ENCODE data around the gene PEX1. TPM values are rescaled to one million over a fixed set of nuclear protein-coding genes. Genes with fewer than 3 reads are reported as not detected.

The PEX1 gene
- polyA plus RNA-seq, 1 donor from 2014 or later: 108 TPM

DNA sequence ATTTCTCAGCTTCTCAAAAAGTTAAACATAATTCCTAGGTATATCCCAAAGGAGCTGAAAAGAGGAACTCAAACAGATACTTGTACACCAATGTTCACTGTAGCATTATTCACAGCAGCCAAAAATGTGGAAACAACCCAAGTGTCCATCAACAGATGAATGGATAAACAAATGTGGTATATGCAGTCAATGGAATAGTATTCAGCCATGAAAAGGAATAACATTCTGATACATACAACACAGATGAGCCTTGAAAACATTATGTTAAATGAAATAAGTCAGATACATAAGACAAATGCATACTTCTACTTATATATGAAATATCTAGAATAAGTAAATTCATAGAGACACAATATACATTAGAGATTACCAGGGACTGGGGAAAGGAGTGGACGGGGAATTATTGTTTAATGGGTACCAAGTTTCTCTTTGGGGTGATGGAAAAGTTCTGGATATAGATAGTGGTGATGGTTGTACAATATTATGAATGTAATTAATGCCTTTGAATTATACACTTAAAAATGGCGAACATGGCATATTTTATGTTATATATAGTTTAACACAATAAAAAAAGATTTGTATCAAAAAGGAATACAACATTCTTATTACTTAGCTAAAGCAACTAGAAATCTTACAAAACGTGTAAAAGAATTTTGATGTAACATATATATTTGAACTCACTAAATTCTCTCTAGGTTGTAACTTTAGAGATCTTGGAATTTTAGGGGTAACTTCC, 15.0 kb downstream of the PEX1 start:
- Histone ChIP-seq H3K27me3 (ENCODE audit: insufficient read depth, low read depth, low read length) (no peaks in the 10 kb centered on the region), H3K27ac (ENCODE audit: low read length) (no peak overlapping the region), H3K9me2 (ENCODE audit: insufficient read depth, low read length) (no peaks in the 10 kb centered on the region), H3F3A (ENCODE audit: insufficient read depth, low read length, poor library complexity, severe bottlenecking) (no peaks in the 10 kb centered on the region), H3K36me3 (ENCODE audit: insufficient read depth, low read length) (peaks cover 6% of the 10 kb centered on the region), H3K9me3 (ENCODE audit: low read length) (no peaks in the 10 kb centered on the region), H3K4me3 (ENCODE audit: low read length) (no peak overlapping the region), H4K20me1 (ENCODE audit: insufficient read depth) (no peaks in the 10 kb centered on the region), H3K4me2 (ENCODE audit: low read length) (no peak overlapping the region), H3K79me2 (replicated peaks; ENCODE audit: insufficient read depth, low read length) (no peaks in the 10 kb centered on the region), H2AFZ (ENCODE audit: low read depth, low read length) (no peak overlapping the region), H3K9ac (ENCODE audit: low read length) (no peak overlapping the region)
- TF ChIP-seq SMC3 (conservative IDR thresholded peaks at IDR 0.05; ENCODE audit: poor library complexity): no peak
- TF ChIP-seq RAD21 (conservative IDR thresholded peaks at IDR 0.05): no peak

GRCh38 chr7:92508946-92509345, 19.4 kb downstream of the PEX1 start:
- H3K9me2 ChIP-seq (ENCODE audit: insufficient read depth, low read length): no peaks in the 10 kb centered on the region
- TF ChIP-seq POLR2AphosphoS5 (IDR thresholded peaks at IDR 0.05): no peak
- no peak for TF ChIP-seq CTCF (IDR thresholded peaks at IDR 0.05; ENCODE audit: poor library complexity, severe bottlenecking)
- no peak for TF ChIP-seq MXI1 (conservative IDR thresholded peaks at IDR 0.05; ENCODE audit: poor library complexity, severe bottlenecking)
- no peak for TF ChIP-seq EP300 (conservative IDR thresholded peaks at IDR 0.05; ENCODE audit: poor library complexity, severe bottlenecking)
- no peak for TF ChIP-seq RAD21 (conservative IDR thresholded peaks at IDR 0.05)
- no peak for TF ChIP-seq TAF1 (IDR thresholded peaks at IDR 0.05; ENCODE audit: low read depth)
- TF ChIP-seq EZH2 (IDR thresholded peaks at IDR 0.05; ENCODE audit: borderline replicate concordance, insufficient read depth, low read length, poor library complexity, severe bottlenecking): no peak
- no peak for TF ChIP-seq SMC3 (conservative IDR thresholded peaks at IDR 0.05; ENCODE audit: poor library complexity)
- TF ChIP-seq, protein P1, sequence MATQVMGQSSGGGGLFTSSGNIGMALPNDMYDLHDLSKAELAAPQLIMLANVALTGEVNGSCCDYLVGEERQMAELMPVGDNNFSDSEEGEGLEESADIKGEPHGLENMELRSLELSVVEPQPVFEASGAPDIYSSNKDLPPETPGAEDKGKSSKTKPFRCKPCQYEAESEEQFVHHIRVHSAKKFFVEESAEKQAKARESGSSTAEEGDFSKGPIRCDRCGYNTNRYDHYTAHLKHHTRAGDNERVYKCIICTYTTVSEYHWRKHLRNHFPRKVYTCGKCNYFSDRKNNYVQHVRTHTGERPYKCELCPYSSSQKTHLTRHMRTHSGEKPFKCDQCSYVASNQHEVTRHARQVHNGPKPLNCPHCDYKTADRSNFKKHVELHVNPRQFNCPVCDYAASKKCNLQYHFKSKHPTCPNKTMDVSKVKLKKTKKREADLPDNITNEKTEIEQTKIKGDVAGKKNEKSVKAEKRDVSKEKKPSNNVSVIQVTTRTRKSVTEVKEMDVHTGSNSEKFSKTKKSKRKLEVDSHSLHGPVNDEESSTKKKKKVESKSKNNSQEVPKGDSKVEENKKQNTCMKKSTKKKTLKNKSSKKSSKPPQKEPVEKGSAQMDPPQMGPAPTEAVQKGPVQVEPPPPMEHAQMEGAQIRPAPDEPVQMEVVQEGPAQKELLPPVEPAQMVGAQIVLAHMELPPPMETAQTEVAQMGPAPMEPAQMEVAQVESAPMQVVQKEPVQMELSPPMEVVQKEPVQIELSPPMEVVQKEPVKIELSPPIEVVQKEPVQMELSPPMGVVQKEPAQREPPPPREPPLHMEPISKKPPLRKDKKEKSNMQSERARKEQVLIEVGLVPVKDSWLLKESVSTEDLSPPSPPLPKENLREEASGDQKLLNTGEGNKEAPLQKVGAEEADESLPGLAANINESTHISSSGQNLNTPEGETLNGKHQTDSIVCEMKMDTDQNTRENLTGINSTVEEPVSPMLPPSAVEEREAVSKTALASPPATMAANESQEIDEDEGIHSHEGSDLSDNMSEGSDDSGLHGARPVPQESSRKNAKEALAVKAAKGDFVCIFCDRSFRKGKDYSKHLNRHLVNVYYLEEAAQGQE (IDR thresholded peaks at IDR 0.05; ENCODE audit: borderline replicate concordance): no peak

More at GRCh38 chr7:92508946-92509345, 19.4 kb downstream of the PEX1 start:
- Histone ChIP-seq H3K9me3 (ENCODE audit: low read length) (no peaks in the 10 kb centered on the region), H3K27ac (ENCODE audit: low read length) (no peak overlapping the region), H3K27me3 (ENCODE audit: insufficient read depth, low read depth, low read length) (no peaks in the 10 kb centered on the region), H3K36me3 (ENCODE audit: insufficient read depth, low read length) (peaks cover 6% of the 10 kb centered on the region), H3K9ac (ENCODE audit: low read length) (no peak overlapping the region), H3K79me2 (replicated peaks; ENCODE audit: insufficient read depth, low read length) (no peaks in the 10 kb centered on the region), H3K4me2 (ENCODE audit: low read length) (no peak overlapping the region), H3K4me3 (ENCODE audit: low read length) (no peak overlapping the region), H3F3A (ENCODE audit: insufficient read depth, low read length, poor library complexity, severe bottlenecking) (no peaks in the 10 kb centered on the region), H2AFZ (ENCODE audit: low read depth, low read length) (no peak overlapping the region), H4K20me1 (ENCODE audit: insufficient read depth) (no peaks in the 10 kb centered on the region)
